Left lobe of liver (tissue), 2 donors: ENCODE measurements around the gene CCDC172. TPM values are rescaled to one million over a fixed set of nuclear protein-coding genes. Genes with fewer than 3 reads are reported as not detected.
"Not testable (repeated sequence)": the region's sequence is repeated elsewhere in the genome, so short reads cannot be mapped to it uniquely, and the experiment has no call there.

Experiments used
- ATAC-seq: fragments of 200-7000 bp; cut with Tn5 transposase; one replicate; pipeline ENCODE4 v1.9.1; 2020; ENCODE audit warnings: mild to moderate bottlenecking, moderate library complexity
- DNase-seq: peaks from one replicate; pipeline ENCODE4 v3.0.0-alpha.2; 2020; ENCODE audit warnings: low spot score
- total RNA-seq: library from RNA; stranded (reverse); gene quantifications from one replicate; pipeline ENCODE4 v1.2.1, GENCODE V29; 2021
- donor health status: DM: no; HTN: no; CAD: no; lungs with moderate emphysema.
- donor health status: DM: no; HTN: yes; CAD: no.

Gene CCDC172
- total RNA-seq, 1 donor from 2014 or later, result not detected

DNA sequence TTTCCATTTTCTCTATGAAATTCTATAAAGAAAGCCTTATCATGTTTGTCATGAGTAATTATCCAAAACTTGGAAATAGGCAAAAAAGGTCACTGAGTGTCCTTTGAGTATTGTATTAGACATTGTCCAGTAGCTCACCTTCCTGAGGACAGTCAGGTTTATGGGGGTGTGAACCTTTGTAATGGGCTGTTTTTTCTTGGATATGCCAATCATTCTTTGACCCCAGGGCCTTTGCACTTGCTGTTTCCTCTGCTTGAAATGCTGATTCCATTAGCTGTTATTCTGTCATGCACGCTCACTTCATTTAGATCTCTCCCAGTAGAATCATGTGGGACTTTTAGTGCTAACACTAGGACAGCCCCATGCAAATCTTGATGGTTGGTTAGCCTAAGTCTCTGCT, 4.9 kb downstream of the CCDC172 start:
- DNase-seq, result no peak
- ATAC-seq, result no peak

DNA sequence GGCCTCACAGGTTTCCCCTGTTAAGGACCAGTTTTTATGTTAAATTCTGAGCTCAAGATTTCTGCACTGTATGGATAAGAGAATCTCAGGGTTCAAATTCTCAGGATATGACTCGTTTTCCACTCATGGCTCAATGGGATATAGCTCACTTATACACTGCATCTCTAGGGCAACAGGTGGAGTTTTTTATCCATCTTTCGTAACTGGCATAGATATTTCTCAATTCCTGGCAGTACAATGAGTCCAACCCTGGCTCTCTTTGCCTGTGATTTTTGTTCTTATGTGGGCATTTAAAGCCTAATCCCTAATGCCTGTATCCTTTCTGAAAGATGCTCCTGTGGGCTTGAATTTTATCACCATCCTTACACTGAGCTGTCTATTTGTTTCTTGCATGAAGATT, 7.6 kb downstream of the CCDC172 start:
- DNase-seq (no peak), ATAC-seq (peak; percentile 80)

DNA sequence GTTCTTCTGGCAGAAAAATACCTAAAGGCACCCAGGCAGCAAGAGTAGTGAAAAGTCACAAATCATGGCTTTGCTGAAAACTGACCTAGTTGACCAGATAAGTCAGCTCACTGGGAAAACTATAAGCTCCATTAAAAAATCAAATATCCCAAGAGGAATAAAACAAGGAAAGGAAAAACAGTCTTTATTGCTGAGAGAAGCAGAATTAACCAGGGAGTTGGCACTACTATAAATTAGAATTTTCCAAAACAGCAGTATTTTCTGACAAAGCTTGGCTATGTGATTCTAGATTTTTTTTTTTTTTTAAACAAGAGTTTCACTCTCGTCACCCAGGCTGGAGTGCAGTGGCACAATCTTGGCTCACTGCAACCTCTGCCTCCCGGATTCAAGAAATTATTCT, 12.6 kb downstream of the CCDC172 start:
- no peak for DNase-seq
- no peak for ATAC-seq

DNA sequence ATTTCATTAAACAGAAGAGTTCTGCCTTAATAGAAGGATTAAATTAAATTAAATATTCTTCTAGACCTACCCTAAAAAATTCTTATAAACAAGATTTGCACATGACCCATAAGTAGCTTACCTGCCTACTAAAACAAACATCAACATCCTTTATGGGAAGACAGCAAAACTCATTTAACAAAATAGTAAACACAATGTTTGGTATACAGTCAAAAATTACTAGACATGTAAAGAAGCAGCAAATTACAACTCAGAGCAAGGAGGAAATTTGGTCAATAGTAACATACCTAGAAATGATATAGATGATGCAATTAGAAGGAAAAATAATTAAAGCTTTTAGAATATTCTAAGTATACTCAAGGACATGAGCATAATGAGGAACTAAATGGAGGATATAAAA, 27.9 kb downstream of the CCDC172 start:
- DNase-seq (no peak), ATAC-seq (no peak)

DNA sequence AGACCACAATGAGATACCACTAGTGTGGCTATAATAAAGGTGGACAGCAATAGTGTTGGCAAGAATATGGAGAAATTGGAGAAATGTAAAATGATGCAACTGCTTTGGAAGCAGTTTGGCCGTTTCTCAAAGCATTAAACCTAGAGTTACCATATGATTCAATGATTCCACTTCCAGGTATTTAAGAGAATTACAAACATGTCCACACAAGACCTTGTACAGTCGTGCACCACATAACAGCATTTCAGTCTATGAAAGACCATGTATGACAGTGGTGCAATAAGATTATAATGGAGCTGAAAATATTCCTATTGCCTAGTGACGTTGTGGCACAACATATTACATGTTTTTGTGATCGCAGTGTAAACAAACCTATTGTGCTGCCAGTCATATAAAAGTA, 29.6 kb downstream of the CCDC172 start:
- no peak for DNase-seq
- no peak for ATAC-seq

DNA sequence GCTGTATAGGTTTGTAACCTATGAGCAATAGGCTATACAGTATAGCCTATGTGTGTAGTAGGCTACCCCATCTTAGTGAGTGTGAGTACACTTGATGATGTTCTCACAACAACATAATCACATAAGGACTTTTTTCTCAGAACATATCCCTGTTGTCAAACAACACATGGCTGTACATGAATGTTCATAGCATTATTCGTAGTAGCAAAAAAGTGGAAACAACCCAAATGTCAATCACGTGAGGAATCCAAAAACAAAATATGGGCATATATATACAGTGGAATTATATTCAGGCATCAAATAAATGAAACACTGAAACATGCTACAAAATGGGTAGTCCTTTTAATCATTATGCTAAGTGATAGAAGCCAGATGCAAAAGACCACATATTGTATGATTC, 31.1 kb downstream of the CCDC172 start:
- no peak for ATAC-seq
- DNase-seq, result no peak

DNA sequence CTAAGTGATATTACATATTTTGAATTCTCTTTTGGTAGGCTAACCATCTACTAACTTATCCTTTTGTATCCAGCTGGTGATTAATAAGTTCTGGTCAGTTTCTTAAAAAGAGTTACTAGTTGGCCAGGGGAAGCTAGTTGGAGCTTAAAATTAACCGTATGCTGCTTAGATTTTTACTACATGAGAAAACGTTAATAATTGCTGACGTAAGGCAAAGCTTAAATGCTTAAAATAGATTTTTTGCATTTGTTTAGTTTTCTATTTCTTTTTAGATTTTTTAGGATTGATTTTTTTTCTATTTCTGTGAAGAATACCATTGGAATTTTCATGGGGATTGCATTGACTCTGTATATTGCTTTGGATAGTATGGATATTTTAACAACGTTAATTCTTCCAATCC, 32.6 kb downstream of the CCDC172 start:
- DNase-seq (no peak), ATAC-seq (no peak)

DNA sequence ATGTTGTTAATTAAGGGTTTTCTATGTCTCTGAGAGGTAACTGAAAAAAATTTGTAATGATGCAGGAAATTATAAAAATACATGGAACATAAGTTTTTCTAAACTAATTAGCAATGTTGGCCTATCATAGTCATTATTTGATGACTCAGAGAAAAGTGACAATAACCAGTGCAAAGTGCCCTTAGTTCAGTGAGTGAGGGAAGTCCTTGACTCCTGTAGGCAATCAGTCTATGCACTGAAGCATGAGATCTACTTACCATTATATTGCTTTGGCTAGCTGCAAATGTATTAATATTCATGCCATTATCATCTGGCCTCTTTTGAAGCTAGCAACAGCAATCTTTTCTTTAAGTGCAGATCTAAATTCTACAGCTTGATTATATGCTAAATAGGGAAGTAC, 40.6 kb downstream of the CCDC172 start:
- ATAC-seq, result no peak
- no peak for DNase-seq

DNA sequence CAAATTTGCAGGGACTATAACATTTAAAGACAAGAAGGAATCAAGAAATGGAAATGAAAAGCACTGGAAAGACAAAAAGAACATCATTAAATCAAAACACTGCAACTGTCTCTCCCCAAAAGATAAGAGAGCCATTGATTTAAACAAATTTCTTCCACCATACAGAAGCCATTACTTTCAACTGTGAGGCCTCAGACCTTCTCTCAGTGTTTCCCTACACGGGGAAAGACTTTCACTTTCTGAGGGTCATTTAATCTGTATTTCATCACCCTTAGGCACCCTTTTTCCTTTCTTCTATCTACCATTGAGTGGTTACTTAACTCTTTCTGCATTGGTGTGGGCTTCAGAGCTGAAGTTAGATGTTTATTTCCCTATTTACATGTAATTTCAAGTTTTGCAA, 47.5 kb downstream of the CCDC172 start:
- DNase-seq, result no peak
- ATAC-seq, result no peak

DNA sequence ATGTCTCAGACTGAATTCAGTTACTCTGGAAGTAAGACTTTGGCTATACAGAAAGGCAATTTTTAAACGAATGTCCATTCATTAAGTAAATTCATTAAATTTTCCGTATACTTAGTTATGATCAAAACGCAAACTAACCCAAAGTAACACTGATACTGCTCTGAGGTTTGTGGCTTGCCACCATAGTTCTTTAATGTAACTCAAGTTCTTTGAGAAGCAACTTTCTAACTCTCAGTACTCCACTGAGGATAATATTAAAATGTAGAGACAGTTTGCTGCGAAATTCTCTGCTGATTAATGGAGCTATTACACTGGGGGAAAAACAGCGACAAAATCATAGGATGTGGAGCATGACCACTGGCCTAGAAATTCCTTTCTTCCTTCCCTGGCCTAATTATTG, 58.0 kb downstream of the CCDC172 start:
- DNase-seq, result no peak
- no peak for ATAC-seq

DNA sequence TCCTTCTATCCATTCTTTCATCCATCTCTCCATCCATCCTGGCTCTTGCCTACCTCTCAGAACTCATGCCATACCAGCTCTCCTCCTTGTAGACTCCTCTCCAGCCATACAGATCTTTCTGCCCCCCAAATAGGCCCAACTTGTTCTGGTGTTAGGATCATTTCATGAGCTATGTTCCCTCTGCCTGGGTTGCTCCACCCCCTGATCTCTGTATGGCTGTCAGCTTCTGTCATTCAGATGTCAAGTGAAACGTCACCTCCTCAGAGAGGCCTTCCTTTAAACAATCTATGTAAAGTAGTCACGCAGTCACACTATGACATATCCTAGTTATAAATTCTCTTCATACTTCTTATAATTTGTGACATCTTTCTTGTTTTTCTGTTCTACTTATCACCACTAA, 61.1 kb downstream of the CCDC172 start:
- DNase-seq, result no peak
- ATAC-seq, result no peak

DNA sequence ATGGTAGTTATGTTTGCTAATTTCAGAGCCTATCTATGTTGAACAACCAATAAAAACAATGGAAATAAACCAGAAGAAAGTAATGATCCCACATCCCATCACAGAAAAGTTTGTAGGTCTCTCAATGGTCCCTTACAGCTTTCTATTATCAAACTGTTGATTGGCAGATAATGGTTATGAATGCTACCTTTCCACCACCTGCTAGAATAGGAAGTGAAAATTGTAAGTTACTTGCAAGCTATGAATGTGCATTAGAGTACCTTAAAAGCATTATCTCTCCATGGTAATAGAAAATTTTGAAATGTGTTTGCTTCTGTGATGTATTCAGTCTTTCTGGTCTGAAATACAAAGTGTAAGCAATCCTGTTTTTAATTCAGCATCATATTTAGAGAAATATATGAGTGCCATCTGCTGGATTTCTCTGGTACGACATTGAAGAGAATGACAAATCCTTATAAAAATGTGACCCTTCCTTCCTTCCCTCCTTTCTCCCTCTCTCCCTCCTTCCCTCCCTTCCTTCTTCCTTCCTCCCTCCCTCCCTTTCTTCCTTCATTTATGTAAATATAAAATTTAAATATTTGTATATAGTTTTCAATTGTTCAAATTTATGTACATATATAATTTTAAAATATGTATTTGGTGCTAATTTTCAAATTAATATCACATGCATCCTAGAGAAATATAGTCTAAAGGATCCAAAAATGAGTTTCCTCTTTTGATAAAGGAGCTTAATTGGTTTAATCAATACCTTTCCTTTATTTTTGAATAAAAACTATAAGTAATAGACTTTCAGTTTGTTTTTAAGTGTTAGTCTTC, 62.0 kb downstream of the CCDC172 start:
- ATAC-seq, result peak; percentile 75
- DNase-seq, result no peak

DNA sequence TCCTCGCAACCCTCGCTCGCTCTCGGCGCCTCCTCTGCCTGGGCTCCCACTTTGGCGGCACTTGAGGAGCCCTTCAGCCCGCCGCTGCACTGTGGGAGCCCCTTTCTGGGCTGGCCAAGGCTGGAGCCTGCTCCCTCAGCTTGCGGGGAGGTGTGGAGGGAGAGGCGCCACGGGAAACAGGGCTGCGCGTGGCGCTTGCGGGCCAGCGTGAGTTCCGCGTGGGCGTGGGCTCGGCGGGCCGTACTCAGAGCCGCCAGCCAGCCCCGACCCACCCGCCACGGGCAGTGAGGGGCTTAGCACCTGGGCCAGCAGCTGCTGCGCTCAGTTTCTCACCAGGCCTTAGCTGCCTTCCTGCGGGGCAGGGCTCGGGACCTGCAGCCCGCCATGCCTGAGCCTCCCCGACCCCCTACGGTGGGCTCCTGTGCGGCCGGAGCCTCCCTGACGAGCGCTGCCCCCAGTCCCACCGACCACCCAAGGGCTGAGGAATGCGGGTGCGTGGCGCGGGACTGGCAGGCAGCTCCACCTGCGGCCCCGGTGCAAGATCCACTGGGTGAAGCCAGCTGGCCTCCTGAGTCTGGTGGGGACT, 69.1 kb downstream of the CCDC172 start:
- not testable (repeated sequence) for DNase-seq, ATAC-seq

DNA sequence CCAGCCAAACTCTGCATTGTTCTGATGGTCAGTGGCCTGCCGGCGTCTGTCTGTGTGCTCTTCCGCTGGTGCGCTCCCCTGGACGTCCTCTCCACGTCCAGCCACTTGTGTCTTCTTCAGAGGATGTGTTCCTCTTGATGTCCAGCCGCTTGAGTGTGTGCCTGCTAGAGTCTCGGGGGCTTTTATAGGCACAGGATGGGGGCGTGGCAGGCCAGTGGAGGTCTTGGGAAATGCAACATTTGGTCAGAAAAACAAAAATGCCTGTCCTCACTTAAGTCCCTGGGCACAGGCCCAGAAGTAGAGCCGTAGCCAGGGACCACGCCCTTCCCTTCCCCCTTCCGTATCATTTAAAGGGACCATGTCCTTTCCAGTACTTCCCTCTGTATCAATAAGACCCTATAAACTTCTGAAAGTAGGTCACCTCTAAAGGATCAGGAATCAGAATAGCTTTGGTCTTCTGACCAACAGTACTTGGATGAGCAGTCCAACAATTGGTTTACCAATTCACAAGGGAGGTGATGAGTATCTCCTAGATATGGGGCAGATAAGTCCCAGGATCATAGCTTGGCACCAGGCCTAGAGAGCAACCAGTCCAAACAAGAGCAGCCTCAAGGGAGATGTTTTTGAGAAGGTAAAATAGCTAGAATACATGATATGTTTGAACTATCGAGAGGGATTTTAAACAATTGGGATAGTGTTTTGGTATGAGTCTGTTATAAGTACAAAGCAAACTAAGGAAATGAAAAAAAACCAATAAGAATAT, 71.2 kb downstream of the CCDC172 start:
- no peak for ATAC-seq
- no peak for DNase-seq

DNA sequence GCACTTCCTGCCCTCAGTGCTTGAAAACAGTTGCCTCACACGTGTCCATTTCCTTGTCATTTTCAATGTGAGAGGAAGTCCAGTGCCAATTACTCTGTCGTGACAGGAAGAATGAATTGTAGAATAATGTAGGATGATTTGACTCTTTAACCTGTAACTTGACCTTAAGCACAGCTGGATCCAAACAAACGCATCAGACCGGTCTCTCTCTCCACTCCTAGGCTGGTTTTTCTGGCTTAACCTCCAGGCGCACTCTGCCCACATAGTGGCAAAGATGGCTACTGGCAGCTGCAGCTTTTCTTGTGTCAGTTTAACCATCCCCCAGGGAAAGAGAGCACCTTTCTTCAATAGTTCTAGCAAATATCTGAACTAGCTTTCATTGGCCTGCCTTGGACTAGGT, 74.0 kb downstream of the CCDC172 start:
- DNase-seq (no peak), ATAC-seq (no peak)

DNA sequence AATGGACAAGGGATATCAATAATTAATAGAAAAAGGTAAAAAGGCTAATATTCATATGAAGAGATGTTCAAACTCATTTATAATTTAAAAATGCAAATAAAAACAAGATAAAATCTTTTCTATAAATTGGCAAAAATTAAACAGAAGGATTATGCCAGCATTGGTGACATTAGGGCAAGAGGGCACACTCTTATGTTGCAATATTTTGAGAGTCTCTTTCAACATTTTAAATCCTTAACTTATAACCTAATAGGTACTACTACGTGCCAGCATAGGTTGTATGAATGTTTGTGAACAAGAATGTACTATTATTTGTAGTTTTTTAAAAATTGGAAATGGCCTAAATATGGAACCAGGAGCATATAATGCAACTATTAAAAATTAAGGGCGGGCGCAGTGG, 78.6 kb downstream of the CCDC172 start:
- ATAC-seq, result peak; percentile 59

DNA sequence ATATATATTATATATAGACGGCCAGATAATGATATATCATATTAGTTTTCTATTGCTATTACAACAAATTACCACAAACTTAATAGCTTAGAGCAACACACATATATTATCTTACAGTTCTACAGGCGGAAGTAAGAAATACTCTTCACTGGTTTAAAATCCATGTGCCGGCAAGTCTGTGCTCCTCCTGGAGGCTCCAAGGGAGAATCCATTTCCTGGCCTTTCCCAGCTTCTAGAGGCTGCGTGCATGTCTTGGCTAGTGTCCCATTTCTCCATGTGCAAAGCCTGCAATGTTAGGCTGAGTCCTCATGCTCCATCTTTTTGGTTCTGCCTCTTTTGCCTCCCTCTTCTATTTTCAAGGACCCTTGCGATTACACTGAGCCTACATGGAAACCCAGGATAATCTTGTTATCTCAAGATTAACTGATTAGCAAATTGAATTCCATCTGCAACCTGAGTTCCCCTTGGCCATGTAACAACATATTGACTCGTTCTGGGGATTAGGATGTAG, 79.5 kb downstream of the CCDC172 start:
- ATAC-seq (no peak), DNase-seq (no peak)

More for the DNA sequence above, 78.6 kb downstream of the CCDC172 start:
- no peak for DNase-seq

DNA sequence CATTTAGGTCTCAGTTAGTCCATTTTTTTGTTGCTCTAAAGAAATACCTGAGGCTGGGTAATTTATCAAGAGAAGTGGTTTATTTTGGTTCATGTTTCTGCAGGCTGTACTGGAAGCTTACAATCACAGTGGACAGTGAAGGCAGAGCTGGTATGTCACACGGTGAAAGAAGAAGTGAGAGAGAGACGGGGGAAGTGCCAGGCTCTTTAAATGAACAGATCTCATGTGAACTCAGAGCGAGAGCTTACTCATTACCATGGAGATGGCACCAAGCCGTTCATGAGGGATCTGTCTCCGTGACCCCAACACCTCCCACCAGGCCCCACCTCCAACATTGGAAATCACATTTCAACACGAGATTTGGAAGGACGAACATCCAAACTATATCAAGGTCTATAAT, 84.5 kb downstream of the CCDC172 start:
- ATAC-seq (peak; percentile 33), DNase-seq (no peak)

DNA sequence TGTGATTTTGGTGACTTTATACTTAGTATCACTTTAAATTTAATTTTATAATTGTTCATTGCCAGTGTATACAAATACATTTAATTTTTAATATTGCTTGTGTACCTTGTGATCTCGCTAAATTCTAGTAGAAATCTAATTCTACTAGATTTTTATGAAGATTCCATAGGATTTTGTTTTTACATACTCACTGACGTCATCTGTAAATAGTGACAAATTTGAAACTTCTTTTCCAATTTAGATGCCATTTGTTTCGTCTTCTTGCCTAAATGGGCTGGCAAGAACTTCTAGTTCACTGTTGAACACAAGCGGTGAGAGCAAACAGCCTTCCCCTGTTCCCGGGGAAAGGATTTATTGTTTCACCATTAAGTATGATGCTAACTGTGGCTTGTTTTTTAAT, 86.1 kb downstream of the CCDC172 start:
- ATAC-seq, result no peak
- no peak for DNase-seq

DNA sequence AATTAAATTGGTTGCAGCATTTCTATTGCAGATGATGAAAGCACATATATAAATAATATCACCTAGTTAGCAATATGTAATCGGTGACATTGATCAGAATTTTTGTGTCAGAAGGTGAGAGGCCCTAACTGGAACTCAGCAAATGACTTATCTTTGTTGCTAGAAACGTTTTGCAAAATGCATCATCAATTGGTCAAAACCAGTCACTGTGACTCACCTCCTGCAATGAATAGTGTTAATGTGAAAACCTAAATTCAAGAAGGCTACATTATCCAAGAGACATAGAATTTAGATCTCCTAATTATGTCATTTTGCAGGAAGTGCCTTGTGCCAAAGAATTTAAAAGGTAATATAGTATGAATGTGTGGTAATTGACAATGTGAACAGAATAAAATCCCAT, 93.6 kb downstream of the CCDC172 start:
- no peak for ATAC-seq

DNA sequence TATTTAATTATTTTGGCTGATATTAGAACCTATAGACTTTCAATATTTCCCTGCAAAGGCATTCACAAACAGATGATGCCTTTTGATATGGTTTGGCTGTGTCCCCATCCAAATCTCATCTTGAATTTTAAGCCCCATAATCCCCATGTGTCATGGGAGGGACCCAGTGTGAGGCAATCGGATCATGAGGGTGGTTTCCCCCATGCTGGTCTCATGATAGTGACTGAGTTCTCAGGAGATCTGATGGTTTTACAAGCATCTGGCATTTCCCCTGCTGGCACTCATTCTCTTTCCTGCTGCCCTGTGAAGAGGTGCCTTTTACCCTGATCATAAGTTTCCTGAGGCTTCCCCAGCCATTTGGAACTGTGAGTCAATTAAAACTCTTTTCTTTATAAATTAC, 94.1 kb downstream of the CCDC172 start:
- no peak for ATAC-seq
- no peak for DNase-seq

More for the DNA sequence above, 93.6 kb downstream of the CCDC172 start:
- no peak for DNase-seq

DNA sequence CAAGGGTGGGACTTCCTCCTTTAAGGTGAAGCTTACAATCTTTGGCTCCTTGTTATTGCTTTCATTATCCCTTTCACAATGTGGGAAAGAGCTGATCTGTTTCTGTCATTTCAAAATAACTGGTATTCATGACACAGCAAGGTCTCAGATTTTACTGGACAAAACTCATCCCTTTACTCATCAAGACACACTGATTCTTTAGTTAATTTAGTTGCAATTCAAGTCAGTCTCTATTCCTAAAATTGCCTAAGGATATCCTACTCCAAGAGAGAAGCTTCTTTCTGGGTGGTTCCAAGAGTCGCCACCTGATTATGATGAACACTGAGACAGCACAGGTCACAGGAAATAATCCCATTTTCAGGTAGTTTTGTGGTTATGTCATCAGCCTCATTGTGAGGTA, 97.6 kb downstream of the CCDC172 start:
- ATAC-seq (no peak), DNase-seq (no peak)
